CMK (cell line): ENCODE results near the gene PRDX2.

Experiments used
- DNase-seq: peaks from one replicate; pipeline ENCODE4 v3.0.0-alpha.2; 2010; ENCODE audit warnings: low read depth

PRDX2 gene

GRCh38 chr19:12752056-12752781 is 49.4 kb downstream of the PRDX2 start:
- no peak for DNase-seq

GRCh38 chr19:12751635-12752034 is 50.0 kb downstream of the PRDX2 start, which contains the start of gene BEST2:
TSS of gene BEST2 (plus strand) at chr19:12751791. CDS start at chr19:12752593, 802 bp downstream.
- no peak for DNase-seq

GRCh38 chr19:12750851-12751250 is 50.7 kb downstream of the PRDX2 start:
- DNase-seq, result no peak

- no peak for DNase-seq
Measured at GRCh38 chr19:12749938-12750521, 51.6 kb downstream of the PRDX2 start.

- DNase-seq, result no peak
Measured at GRCh38 chr19:12748489-12748888, 53.1 kb downstream of the PRDX2 start.
